ENCODE results near the gene SFMBT1. TPM values are rescaled to one million over a fixed set of nuclear protein-coding genes. Genes with fewer than 3 reads are reported as not detected.

Gene SFMBT1
- total RNA-seq, 1 experiment from 2014 or later, result 25.0 TPM

- no peak for DNase-seq (ENCODE audit: low spot score)
Observed at GRCh38 chr3:52856666-52857065, 189.2 kb downstream of the SFMBT1 start.

GRCh38 chr3:52854013-52854412 is 191.9 kb downstream of the SFMBT1 start:
- no peak for DNase-seq (ENCODE audit: low spot score)

Other genes with a start within 250 kb of the SFMBT1 start
- 0.69 and 1.1 TPM in 2 replicates for gene ITIH4, start 215.4 kb downstream of the SFMBT1 start, total RNA-seq (2014; rRNA removed; shearing (Covaris generic))
- gene MUSTN1, start 211.1 kb downstream of the SFMBT1 start, total RNA-seq (2014; rRNA removed; shearing (Covaris generic)), result 0.22 TPM in 1 of 2 replicates, not detected in the other
- 8.6 and 10.2 TPM in 2 replicates for gene STIMATE, start 148.5 kb downstream of the SFMBT1 start, total RNA-seq (2014; rRNA removed; shearing (Covaris generic))
- 27.0 and 33.6 TPM in 2 replicates for gene RFT1, start 84.4 kb upstream of the SFMBT1 start, total RNA-seq (2014; rRNA removed; shearing (Covaris generic))
- 2.5 and 3.4 TPM in 2 replicates for gene PRKCD, start 115.1 kb upstream of the SFMBT1 start, total RNA-seq (2014; rRNA removed; shearing (Covaris generic))
- gene TKT, start 209.9 kb upstream of the SFMBT1 start, total RNA-seq (2014; rRNA removed; shearing (Covaris generic)), result 406 and 438 TPM in 2 replicates

All from A172 (cell line).